DMS 273 treated with DMSO at 0.1 percent for 48 hours (cell line): ENCODE measurements around the gene PMP22.
A peak's percentile ranks its signal among the peaks of the same experiment; 100 is the strongest.
"Not testable (repeated sequence)": the region's sequence is repeated elsewhere in the genome, so short reads cannot be mapped to it uniquely, and the experiment has no call there.

Experiments
- DNase-seq: peaks from one replicate; lab custom pipeline; 2025; lab: John Stamatoyannopoulos, UW

PMP22 gene

GRCh38 chr17:15210247-15210646, 54.9 kb downstream of the PMP22 start:
- no peak for DNase-seq

DNA sequence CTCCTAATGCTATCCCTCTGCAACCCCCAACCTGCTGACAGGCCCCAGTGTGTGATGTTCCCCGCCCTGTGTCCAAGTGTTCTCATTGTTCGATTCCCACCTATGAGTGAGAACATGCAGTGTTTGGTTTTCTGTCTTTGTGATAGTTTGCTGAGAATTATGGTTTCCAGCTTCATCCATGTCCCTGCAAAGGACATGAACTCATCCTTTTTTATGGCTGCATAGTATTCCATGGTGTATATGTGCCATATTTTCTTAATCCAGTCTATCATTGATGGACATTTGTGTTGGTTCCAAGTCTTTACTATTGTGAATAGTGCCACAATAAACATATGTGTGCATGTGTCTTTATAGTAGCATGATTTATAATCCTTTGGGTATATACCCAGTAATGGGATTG, 62.1 kb downstream of the PMP22 start:
- DNase-seq, result not testable (repeated sequence)

- DNase-seq, result not testable (repeated sequence)
Measured at GRCh38 chr17:15200574-15200973, 64.6 kb downstream of the PMP22 start.

GRCh38 chr17:15197229-15197628, 67.9 kb downstream of the PMP22 start:
- no peak for DNase-seq

DNA sequence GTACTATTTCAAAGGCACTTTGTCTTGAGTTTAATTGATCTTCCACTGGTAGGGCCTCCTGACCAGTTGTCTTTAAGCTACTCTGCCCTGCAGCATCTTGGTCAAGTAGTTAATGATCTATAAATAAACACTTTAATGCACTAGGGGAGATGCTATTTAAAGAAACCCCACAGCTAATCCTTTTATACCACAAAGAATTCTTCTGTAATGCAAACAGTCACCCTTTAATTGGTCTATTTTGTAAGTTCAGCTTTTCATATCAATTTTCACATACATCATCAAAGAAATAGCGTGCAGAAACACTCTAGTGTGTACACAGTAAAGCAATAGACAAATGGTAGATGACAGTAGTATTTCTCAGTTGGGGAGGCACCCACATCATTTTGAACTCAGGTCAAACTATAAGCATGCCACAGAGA, 70.3 kb downstream of the PMP22 start:
- peak; percentile 41 for DNase-seq

GRCh38 chr17:15185625-15185991, 79.5 kb downstream of the PMP22 start:
- DNase-seq, result peak; percentile 92

DNA sequence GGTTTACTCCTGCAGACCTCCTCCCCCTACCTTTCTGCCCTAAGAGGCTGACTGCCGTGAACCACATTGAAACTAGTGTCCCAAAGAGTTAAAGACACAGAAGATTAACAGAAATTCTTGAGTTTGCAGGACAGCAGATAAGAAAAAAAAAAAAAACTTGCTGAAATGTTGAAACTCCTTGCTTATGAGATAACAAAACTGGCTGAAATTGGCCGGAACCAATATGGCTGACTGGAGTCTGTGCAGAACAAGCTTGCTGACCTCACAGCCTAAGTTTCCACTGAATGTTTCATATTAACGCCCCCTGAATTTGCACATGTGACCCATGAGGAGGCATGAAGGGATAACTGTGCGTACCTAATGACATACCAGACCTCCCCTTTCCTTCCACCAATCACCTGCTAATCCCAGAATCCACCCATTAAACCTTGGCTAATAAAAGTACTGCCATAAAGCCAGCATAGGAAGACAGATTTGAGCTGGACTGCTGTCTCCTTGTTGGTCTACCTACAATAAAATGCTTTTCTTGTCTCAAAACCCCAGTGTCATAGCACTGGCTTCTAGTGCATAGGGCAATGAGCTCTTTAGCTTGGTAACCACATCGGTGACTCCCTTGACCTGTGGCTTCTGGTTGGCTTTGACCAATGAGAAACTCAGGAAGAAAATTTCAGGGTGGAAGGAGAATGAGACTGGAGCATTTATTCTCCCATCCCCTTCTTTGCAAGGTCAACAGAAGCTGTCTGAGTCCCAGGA, 80.1 kb downstream of the PMP22 start:
- no peak for DNase-seq

GRCh38 chr17:15181816-15182215, 83.3 kb downstream of the PMP22 start:
- no peak for DNase-seq

GRCh38 chr17:15181333-15181732, 83.8 kb downstream of the PMP22 start:
- DNase-seq, result no peak

GRCh38 chr17:15180121-15180561, 85.0 kb downstream of the PMP22 start:
- DNase-seq, result no peak
